Smooth muscle cell of the brain vasculature (primary cell): Measurements from ENCODE around the gene NPDC1.

Experiments
- DNase-seq: peaks from one replicate; pipeline ENCODE4 v3.0.0-alpha.2; 2012; ENCODE audit warnings: low read depth, low spot score

Gene NPDC1

DNA sequence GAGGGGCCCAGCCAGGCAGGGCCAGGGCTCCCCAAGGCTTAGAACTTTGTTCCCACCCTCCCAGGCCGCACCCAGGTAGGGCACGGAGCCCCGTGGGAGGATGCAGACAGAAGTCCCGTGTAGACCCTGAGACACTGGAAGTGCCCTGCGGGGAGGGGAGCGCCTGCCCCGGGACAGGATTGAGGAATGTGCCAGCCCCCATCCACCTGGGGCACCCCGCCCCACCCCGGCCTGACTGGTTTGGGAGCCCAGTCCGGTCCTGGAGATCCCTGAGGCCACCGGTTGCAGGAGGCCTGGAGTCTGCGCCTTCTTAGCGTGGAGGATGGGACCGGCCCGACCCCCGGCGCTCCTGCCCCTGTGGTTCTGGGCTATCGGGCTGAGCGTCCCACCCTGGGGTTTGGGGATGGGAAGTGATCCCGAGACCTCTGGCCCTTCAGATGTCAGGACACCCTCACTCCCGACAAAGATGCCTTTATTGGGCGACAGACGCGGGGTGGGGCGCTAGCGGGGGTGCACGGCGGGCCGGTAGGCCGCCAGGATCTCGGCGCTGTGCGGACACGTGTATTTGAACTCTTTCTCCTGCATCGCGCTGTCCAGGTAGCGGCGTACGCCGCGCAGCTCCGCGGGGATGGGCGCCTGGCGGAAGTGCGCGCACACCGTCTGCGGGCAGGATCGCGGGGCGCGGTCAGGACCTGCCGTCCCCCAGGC lies 51.6 kb downstream of the NPDC1 start:
- DNase-seq: no peak

- no peak for DNase-seq
These were observed 53.1 kb downstream of the NPDC1 start for GRCh38 chr9:136992819-136993369.

- no peak for DNase-seq
These were observed 53.8 kb downstream of the NPDC1 start, which contains the start of gene PAXX for GRCh38 chr9:136991993-136992818. PAXX (plus strand) TSS chr9:136992422; CDS start chr9:136992444, 22 bp downstream.

DNA sequence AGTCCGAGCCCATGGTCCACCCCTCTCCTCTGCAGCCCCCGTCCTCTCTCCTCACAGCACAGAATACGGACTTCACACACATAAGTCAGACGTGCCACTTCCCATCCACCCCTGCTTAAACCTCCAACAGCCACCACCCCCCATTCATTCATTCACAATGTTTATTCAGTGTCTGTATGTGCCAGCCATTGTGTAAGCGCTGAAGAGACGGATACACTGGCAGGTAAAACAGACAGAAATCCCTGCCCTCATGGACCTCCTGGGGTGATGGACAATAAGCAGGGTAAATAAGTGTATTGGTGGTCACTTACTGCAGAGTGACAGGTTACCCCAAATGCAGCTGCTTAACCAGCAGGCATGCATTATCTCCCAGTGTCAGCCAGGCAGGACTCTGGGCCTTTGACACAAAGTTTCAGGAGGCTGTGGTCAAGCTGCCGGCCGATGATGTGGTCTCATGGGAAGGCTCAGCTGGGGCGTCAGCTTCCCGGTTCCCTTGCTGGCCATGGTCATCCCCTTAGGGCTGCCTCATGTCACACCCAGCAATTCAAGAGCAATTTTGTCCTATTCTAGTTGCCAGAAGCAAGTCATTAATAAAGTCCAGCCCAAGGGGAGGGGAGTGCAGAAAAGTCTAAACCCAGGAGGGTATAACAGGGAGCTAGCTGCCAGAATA lies 55.6 kb downstream of the NPDC1 start:
- DNase-seq: no peak
